ENCODE measurements around the gene LSM10.

Gene LSM10

GRCh38 chr1:36406440-36406839, 8.7 kb upstream of the LSM10 start:
- DNase-seq = no peak

- no peak for DNase-seq
These were observed 4.8 kb upstream of the LSM10 start for GRCh38 chr1:36402504-36402890.

- DNase-seq = no peak
These were observed 4.1 kb upstream of the LSM10 start for GRCh38 chr1:36401602-36402503.

GRCh38 chr1:36400825-36401601, 3.3 kb upstream of the LSM10 start:
- no peak for DNase-seq

GRCh38 chr1:36400514-36400824, 2.8 kb upstream of the LSM10 start:
- DNase-seq = no peak

GRCh38 chr1:36398370-36398977, 766 bp upstream of the LSM10 start:
- DNase-seq = no peak

GRCh38 chr1:36397083-36397377, 678 bp downstream of the LSM10 start:
- DNase-seq = no peak

- no peak for DNase-seq
These were observed 1.3 kb downstream of the LSM10 start for GRCh38 chr1:36396359-36396758.

GRCh38 chr1:36393686-36394085, 4.0 kb downstream of the LSM10 start:
- no peak for DNase-seq

- DNase-seq = peak; percentile 5
These were observed 4.9 kb downstream of the LSM10 start for GRCh38 chr1:36392836-36393235.

GRCh38 chr1:36391271-36391670, 6.4 kb downstream of the LSM10 start:
- no peak for DNase-seq

GRCh38 chr1:36390411-36390810, 7.3 kb downstream of the LSM10 start:
- no peak for DNase-seq

GRCh38 chr1:36389999-36390398, 7.7 kb downstream of the LSM10 start:
- DNase-seq = no peak

GRCh38 chr1:36389261-36389660, 8.4 kb downstream of the LSM10 start:
- DNase-seq = no peak

GRCh38 chr1:36387141-36387949, 10.4 kb downstream of the LSM10 start:
- peak; percentile 84 for DNase-seq

GRCh38 chr1:36386265-36387140, 11.2 kb downstream of the LSM10 start:
- peak; percentile 99 for DNase-seq

GRCh38 chr1:36385410-36386264, 12.1 kb downstream of the LSM10 start, which contains the start of gene STK40:
Gene STK40, minus strand, starts transcription at chr1:36385924. Its CDS starts 24,592 bp downstream, at chr1:36361332.
- DNase-seq = peak; percentile 97

GRCh38 chr1:36384542-36385409, 12.9 kb downstream of the LSM10 start:
- peak; percentile 33 for DNase-seq

- no peak for DNase-seq
These were observed 14.5 kb downstream of the LSM10 start for GRCh38 chr1:36383240-36383639.

GRCh38 chr1:36382669-36383068, 15.0 kb downstream of the LSM10 start:
- no peak for DNase-seq

Data from NCI-H226 (cell line).